Parathyroid adenoma (tissue), 2 donors: ENCODE measurements around the gene RNF115.
"Not testable (repeated sequence)": the region's sequence is repeated elsewhere in the genome, so short reads cannot be mapped to it uniquely, and the experiment has no call there.

Experiments
- H2AFZ ChIP-seq: fragments of 300-600 bp; sonication (generic); one replicate; pipeline ENCODE4 v1.7.0; 2017; ENCODE audit warnings: antibody characterized with exemption, mild to moderate bottlenecking
- H3K27ac ChIP-seq: fragments of 300-600 bp; sonication (generic); one replicate; pipeline ENCODE4 v1.7.0; 2017
- H3K27me3 ChIP-seq: fragments of 300-600 bp; sonication (generic); one replicate; pipeline ENCODE4 v1.7.0; 2017; ENCODE audit warnings: low read length; ENCODE audit not compliant: control insufficient read depth, insufficient read depth
- H3K36me3 ChIP-seq: fragments of 300-600 bp; sonication (generic); one replicate; pipeline ENCODE4 v1.7.0; 2017; ENCODE audit warnings: low read length; ENCODE audit not compliant: control insufficient read depth, insufficient read depth
- H3K4me1 ChIP-seq: fragments of 300-600 bp; sonication (generic); one replicate; pipeline ENCODE4 v1.7.0; 2017; ENCODE audit warnings: control low read depth
- H3K4me2 ChIP-seq: fragments of 300-600 bp; sonication (generic); one replicate; pipeline ENCODE4 v1.7.0; 2017; ENCODE audit warnings: low read length
- H3K4me3 ChIP-seq: fragments of 300-600 bp; sonication (generic); one replicate; pipeline ENCODE4 v1.7.0; 2017; ENCODE audit warnings: low read depth, low read length
- H3K79me2 ChIP-seq: fragments of 300-600 bp; sonication (generic); one replicate; pipeline ENCODE4 v1.7.0; 2017; ENCODE audit warnings: control low read depth
- H3K9ac ChIP-seq: fragments of 300-600 bp; sonication (generic); one replicate; pipeline ENCODE4 v1.7.0; 2017; ENCODE audit warnings: mild to moderate bottlenecking
- H3K9me3 ChIP-seq: fragments of 300-600 bp; sonication (generic); one replicate; pipeline ENCODE4 v1.7.0; 2017; ENCODE audit warnings: low read length; ENCODE audit not compliant: control insufficient read depth
- CTCF ChIP-seq: fragments of 300-600 bp; sonication (generic); IDR thresholded peaks from one replicate; pipeline ENCODE4 v1.7.0; 2017; ENCODE audit warnings: antibody characterized with exemption, mild to moderate bottlenecking
- donor health status: primary hyperparathyroidism.

RNF115 gene

GRCh38 chr1:145762001-145762400 is 61.9 kb downstream of the RNF115 start:
- not testable (repeated sequence) for H3K27ac ChIP-seq, H2AFZ ChIP-seq, H3K9ac ChIP-seq, H3K27me3 ChIP-seq, H3K36me3 ChIP-seq, H3K4me3 ChIP-seq, H3K4me2 ChIP-seq, H3K9me3 ChIP-seq, H3K4me1 ChIP-seq, H3K79me2 ChIP-seq

- not testable (repeated sequence) for H3K4me1 ChIP-seq, H3K4me3 ChIP-seq, H3K27me3 ChIP-seq, H3K27ac ChIP-seq, H3K9me3 ChIP-seq, H2AFZ ChIP-seq, H3K9ac ChIP-seq, H3K4me2 ChIP-seq, H3K79me2 ChIP-seq, H3K36me3 ChIP-seq
Observed at GRCh38 chr1:145761498-145761897, 62.4 kb downstream of the RNF115 start.

GRCh38 chr1:145760395-145760949 is 63.4 kb downstream of the RNF115 start:
- H3K27me3 ChIP-seq, H3K36me3 ChIP-seq, H3K4me1 ChIP-seq, H3K9me3 ChIP-seq, H3K27ac ChIP-seq, H2AFZ ChIP-seq, H3K9ac ChIP-seq, H3K4me3 ChIP-seq, H3K4me2 ChIP-seq, H3K79me2 ChIP-seq: not testable (repeated sequence)

- Histone ChIP-seq H3K79me2 (no peaks in the 10 kb centered on the region), H3K4me3 (no peak overlapping the region), H3K9me3 (no peaks in the 10 kb centered on the region), H3K36me3 (no peaks in the 10 kb centered on the region), H3K27ac (no peak overlapping the region), H3K27me3 (no peaks in the 10 kb centered on the region), H3K4me2 (no peak overlapping the region), H3K4me1 (no peaks in the 10 kb centered on the region), H2AFZ (no peak overlapping the region), H3K9ac (no peak overlapping the region)
- no peak for TF ChIP-seq CTCF
Observed at GRCh38 chr1:145759721-145760120, 64.2 kb downstream of the RNF115 start.

- H3K4me2 ChIP-seq = no peak overlapping the region
- H3K9me3 ChIP-seq = no peaks in the 10 kb centered on the region
- no peak overlapping the region for H3K27ac ChIP-seq
- no peaks in the 10 kb centered on the region for H3K79me2 ChIP-seq
- no peaks in the 10 kb centered on the region for H3K4me1 ChIP-seq
- H3K27me3 ChIP-seq = no peaks in the 10 kb centered on the region
- TF ChIP-seq CTCF = no peak
- H3K9ac ChIP-seq = no peak overlapping the region
- no peak overlapping the region for H3K4me3 ChIP-seq
- H3K36me3 ChIP-seq = no peaks in the 10 kb centered on the region
- H2AFZ ChIP-seq = no peak overlapping the region
Observed at GRCh38 chr1:145758575-145758974, 65.3 kb downstream of the RNF115 start.

- H3K9me3 ChIP-seq = no peaks in the 10 kb centered on the region
- H3K4me3 ChIP-seq = no peak overlapping the region
- no peak for TF ChIP-seq CTCF
- no peaks in the 10 kb centered on the region for H3K79me2 ChIP-seq
- H3K4me1 ChIP-seq = no peaks in the 10 kb centered on the region
- H3K4me2 ChIP-seq = no peak overlapping the region
- no peak overlapping the region for H2AFZ ChIP-seq
- no peak overlapping the region for H3K9ac ChIP-seq
- H3K36me3 ChIP-seq = no peaks in the 10 kb centered on the region
- no peak overlapping the region for H3K27ac ChIP-seq
- H3K27me3 ChIP-seq = no peaks in the 10 kb centered on the region
Observed at GRCh38 chr1:145758116-145758515, 65.8 kb downstream of the RNF115 start.
